Nephron progenitor cell (in vitro differentiated cells): ENCODE data around the gene CBX4.
A peak's percentile ranks its signal among the peaks of the same experiment; 100 is the strongest.

Experiments
- DNase-seq: peaks from one replicate; pipeline ENCODE4 v3.0.0; 2021
- H3K27ac Mint-ChIP-seq: 2 replicates; pipeline ENCODE4 v1.8.0; 2021; ENCODE audit warnings: mild to moderate bottlenecking, moderate library complexity, mixed read lengths
- H3K27me3 Mint-ChIP-seq: 2 replicates; pipeline ENCODE4 v1.8.0; 2021; ENCODE audit warnings: mild to moderate bottlenecking, low read depth, mixed read lengths; ENCODE audit not compliant: poor library complexity
- H3K36me3 Mint-ChIP-seq: 2 replicates; pipeline ENCODE4 v1.8.0; 2021; ENCODE audit warnings: low read depth, mixed read lengths
- H3K4me1 Mint-ChIP-seq: 2 replicates; pipeline ENCODE4 v1.8.0; 2021; ENCODE audit warnings: mixed read lengths
- H3K4me3 Mint-ChIP-seq: 2 replicates; pipeline ENCODE4 v1.8.0; 2021; ENCODE audit warnings: mild to moderate bottlenecking, moderate library complexity, mixed read lengths
- H3K9me3 Mint-ChIP-seq: 2 replicates; pipeline ENCODE4 v1.8.0; 2021; ENCODE audit warnings: mild to moderate bottlenecking, moderate library complexity, mixed read lengths
- TF ChIP-seq, protein P1 (sequence below): fragments of 200-600 bp; sonication (generic); IDR thresholded peaks from 2 replicates; pipeline ENCODE4 v1.5.0; 2021; ENCODE audit warnings: antibody characterized with exemption

CBX4 gene

GRCh38 chr17:79836972-79837887, 2.0 kb downstream of the CBX4 start:
- H3K9me3 Mint-ChIP-seq, result no peaks in the 10 kb centered on the region
- TF ChIP-seq, protein P1, sequence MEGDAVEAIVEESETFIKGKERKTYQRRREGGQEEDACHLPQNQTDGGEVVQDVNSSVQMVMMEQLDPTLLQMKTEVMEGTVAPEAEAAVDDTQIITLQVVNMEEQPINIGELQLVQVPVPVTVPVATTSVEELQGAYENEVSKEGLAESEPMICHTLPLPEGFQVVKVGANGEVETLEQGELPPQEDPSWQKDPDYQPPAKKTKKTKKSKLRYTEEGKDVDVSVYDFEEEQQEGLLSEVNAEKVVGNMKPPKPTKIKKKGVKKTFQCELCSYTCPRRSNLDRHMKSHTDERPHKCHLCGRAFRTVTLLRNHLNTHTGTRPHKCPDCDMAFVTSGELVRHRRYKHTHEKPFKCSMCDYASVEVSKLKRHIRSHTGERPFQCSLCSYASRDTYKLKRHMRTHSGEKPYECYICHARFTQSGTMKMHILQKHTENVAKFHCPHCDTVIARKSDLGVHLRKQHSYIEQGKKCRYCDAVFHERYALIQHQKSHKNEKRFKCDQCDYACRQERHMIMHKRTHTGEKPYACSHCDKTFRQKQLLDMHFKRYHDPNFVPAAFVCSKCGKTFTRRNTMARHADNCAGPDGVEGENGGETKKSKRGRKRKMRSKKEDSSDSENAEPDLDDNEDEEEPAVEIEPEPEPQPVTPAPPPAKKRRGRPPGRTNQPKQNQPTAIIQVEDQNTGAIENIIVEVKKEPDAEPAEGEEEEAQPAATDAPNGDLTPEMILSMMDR, result no peak
- peaks cover 4% of the 10 kb centered on the region for H3K36me3 Mint-ChIP-seq
- no peak overlapping the region for H3K27ac Mint-ChIP-seq
- H3K27me3 Mint-ChIP-seq, result peaks cover 85% of the 10 kb centered on the region
- peaks cover 39% of the 10 kb centered on the region for H3K4me1 Mint-ChIP-seq
- H3K4me3 Mint-ChIP-seq, result peak overlapping the region; percentile 88
- peak; percentile 38 for DNase-seq

DNA sequence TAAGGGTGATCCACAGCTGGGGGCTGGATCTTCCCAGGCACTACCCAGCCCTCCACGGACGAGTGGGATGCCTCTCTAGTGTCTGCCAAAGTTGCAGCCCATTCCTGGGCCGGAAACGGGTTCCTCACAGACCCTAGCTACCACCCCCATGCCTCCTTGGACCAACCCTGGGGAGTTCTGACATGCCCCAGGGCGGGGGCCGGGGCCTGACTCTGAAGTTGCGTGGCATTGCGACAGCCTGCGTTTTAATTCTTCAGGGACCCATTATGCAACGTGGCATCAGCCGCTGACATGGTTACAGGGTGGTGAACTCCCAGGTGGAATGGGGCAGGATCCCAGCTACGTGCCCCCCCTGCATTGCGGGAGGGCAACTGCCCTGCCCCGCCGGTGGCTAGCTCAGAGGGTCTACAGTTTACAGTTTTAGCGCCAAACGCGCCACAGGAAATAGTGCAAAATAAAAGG, 2.7 kb downstream of the CBX4 start:
- H3K9me3 Mint-ChIP-seq, result no peaks in the 10 kb centered on the region
- TF ChIP-seq, protein P1, result no peak
- H3K4me3 Mint-ChIP-seq, result peak overlapping the region; percentile 88
- H3K36me3 Mint-ChIP-seq, result peaks cover 4% of the 10 kb centered on the region
- peak; percentile 12 for DNase-seq
- H3K27me3 Mint-ChIP-seq, result peaks cover 84% of the 10 kb centered on the region
- H3K4me1 Mint-ChIP-seq, result peaks cover 41% of the 10 kb centered on the region
- H3K27ac Mint-ChIP-seq, result no peak overlapping the region

DNA sequence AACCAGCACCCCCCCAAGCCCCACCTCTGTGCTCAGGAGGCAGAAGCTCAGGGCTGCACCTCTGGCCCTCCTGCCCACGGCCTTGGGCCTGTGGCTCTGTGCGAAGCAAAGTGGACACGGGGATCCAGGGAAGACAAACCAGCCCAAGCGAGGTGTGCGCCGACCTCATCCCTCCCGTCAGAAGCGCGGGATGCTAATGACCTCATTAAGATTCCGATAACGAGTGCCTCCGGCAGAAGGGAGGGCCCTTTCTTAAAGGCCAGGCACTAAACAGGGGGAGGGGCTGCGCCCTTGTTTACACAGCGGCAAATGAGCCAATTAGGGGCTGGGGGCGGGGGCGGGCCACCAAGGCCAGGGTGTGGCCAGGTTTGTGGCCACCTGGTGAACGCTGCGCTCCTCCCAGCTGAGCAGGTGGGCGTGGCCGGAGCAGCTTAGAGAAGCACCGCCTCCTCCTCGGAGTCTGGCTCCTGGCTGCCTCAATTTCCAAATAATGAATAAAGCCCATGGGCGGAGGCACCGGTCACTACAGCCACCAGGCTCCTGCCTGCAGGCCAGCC, 3.2 kb downstream of the CBX4 start:
- TF ChIP-seq, protein P1, result no peak
- peak; percentile 52 for DNase-seq
- peaks cover 44% of the 10 kb centered on the region for H3K4me1 Mint-ChIP-seq
- peaks cover 4% of the 10 kb centered on the region for H3K36me3 Mint-ChIP-seq
- H3K27ac Mint-ChIP-seq, result no peak overlapping the region
- no peak overlapping the region for H3K4me3 Mint-ChIP-seq
- H3K9me3 Mint-ChIP-seq, result no peaks in the 10 kb centered on the region
- peaks cover 84% of the 10 kb centered on the region for H3K27me3 Mint-ChIP-seq

DNA sequence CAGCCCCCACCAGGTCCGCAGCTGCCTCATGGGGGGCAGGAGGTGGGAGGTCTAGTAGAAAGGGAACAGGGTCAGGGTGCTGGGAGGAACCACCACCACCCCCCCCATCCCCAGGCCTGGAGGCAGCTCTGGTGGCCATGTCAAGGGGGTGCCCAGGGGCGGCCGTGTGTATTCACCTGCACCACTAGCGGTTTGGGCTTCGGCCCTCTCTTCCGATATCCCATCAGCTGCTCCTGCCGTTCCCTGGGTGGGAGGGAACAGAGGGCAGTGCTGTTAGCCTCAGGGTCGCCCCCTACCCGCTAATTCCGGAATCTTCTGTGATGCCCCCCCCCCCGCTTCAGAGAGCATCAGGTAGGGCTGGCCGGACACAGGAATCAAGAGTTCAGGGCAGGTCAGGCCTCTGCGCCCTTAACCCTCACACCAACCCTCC, 3.8 kb downstream of the CBX4 start:
- H3K36me3 Mint-ChIP-seq, result peaks cover 4% of the 10 kb centered on the region
- peaks cover 44% of the 10 kb centered on the region for H3K4me1 Mint-ChIP-seq
- DNase-seq, result peak; percentile 26
- TF ChIP-seq, protein P1, result no peak
- H3K27ac Mint-ChIP-seq, result no peak overlapping the region
- no peak overlapping the region for H3K4me3 Mint-ChIP-seq
- no peaks in the 10 kb centered on the region for H3K9me3 Mint-ChIP-seq
- H3K27me3 Mint-ChIP-seq, result peaks cover 84% of the 10 kb centered on the region

DNA sequence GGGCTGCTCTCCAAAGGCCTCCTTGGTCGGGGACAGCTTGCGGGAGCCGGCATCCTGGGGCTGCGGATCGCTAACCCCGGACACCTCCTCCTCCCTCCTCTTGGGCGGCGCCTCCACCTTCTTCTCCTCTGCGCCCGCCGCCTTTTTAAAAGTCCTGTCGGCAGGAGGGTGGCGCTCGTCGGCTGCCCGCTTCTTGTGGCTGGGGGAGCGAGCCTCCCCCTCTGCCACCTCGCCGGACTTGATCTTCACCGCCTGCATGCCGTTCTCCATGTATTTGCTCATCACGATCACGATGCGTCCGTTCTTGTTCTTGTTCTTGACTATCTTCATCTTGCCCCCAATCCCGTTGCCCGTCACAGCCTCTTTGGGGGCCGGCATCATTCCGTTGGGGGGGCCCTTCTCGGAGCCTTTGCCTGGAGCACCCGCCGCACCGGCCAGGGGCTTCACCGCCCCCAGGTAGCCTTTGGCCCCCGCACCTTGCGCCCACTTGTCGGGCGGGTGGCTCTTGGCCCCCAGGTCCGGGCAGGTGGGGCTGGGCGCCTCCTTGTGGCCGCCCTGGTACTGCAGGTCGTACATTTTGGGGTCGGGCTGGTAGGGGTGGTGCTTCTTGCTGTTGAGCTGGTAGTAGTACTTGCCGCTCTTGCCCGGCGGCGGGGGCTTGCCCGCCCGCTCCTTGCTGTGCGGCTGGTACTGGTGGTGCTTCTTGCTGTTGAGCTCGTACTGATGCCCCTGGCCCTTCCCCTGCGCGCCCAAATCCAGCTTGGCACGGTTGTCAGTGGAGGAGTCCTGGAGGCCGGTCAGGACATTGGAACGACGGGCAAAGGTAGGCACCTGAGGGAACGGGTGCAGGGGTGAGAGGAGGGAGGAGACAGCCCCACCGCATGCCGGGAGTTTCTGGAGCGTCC, 4.4 kb downstream of the CBX4 start:
- TF ChIP-seq, protein P1, result peak; percentile 89
- H3K4me3 Mint-ChIP-seq, result peak overlapping the region; percentile 61

More for the DNA sequence above, 4.4 kb downstream of the CBX4 start:
- Mint-ChIP-seq H3K27me3 (peaks cover 84% of the 10 kb centered on the region), H3K27ac (no peak overlapping the region), H3K36me3 (peaks cover 4% of the 10 kb centered on the region), H3K4me1 (peaks cover 44% of the 10 kb centered on the region), H3K9me3 (no peaks in the 10 kb centered on the region)
- peak; percentile 76 for DNase-seq
